A204.1 (cell line): ENCODE measurements around the gene FYB1.

Source experiments
- FAIRE-seq: peaks from 2 replicates; lab custom pipeline; 2012; peaks lifted over from hg19 to GRCh38; lab: Jason Lieb, UNC

Gene FYB1

GRCh38 chr5:39158786-39159185 lies 60.6 kb downstream of the FYB1 start:
- FAIRE-seq, result no peak

GRCh38 chr5:39158127-39158593 lies 61.2 kb downstream of the FYB1 start:
- FAIRE-seq, result no peak

GRCh38 chr5:39157701-39158100 lies 61.7 kb downstream of the FYB1 start:
- FAIRE-seq, result no peak

- no peak for FAIRE-seq
These were observed 63.3 kb downstream of the FYB1 start for GRCh38 chr5:39156082-39156481.

- FAIRE-seq, result no peak
These were observed 67.6 kb downstream of the FYB1 start for GRCh38 chr5:39151745-39152144.

GRCh38 chr5:39149966-39150365 lies 69.4 kb downstream of the FYB1 start:
- no peak for FAIRE-seq

GRCh38 chr5:39148983-39149534 lies 70.3 kb downstream of the FYB1 start:
- peak; percentile 99 for FAIRE-seq

GRCh38 chr5:39146831-39147540 lies 72.4 kb downstream of the FYB1 start:
- no peak for FAIRE-seq

GRCh38 chr5:39143151-39143860 lies 76.1 kb downstream of the FYB1 start:
- FAIRE-seq, result no peak

GRCh38 chr5:39140558-39141168 lies 78.7 kb downstream of the FYB1 start:
- no peak for FAIRE-seq

- FAIRE-seq, result peak; percentile 60
These were observed 80.5 kb downstream of the FYB1 start for GRCh38 chr5:39138892-39139291.

GRCh38 chr5:39137819-39138451 lies 81.4 kb downstream of the FYB1 start:
- no peak for FAIRE-seq

- FAIRE-seq, result no peak
These were observed 82.0 kb downstream of the FYB1 start for GRCh38 chr5:39137391-39137790.

GRCh38 chr5:39132792-39133191 lies 86.6 kb downstream of the FYB1 start:
- no peak for FAIRE-seq

- FAIRE-seq, result no peak
These were observed 87.3 kb downstream of the FYB1 start for GRCh38 chr5:39132128-39132447.

GRCh38 chr5:39131210-39132127 lies 87.9 kb downstream of the FYB1 start:
- no peak for FAIRE-seq

GRCh38 chr5:39130716-39131115 lies 88.6 kb downstream of the FYB1 start:
- peak; percentile 63 for FAIRE-seq

GRCh38 chr5:39121922-39122321 lies 97.4 kb downstream of the FYB1 start:
- no peak for FAIRE-seq

- no peak for FAIRE-seq
These were observed 98.0 kb downstream of the FYB1 start for GRCh38 chr5:39121315-39121714.

- no peak for FAIRE-seq
These were observed 99.3 kb downstream of the FYB1 start for GRCh38 chr5:39120052-39120420.

GRCh38 chr5:39119404-39120051 lies 99.8 kb downstream of the FYB1 start:
- FAIRE-seq, result no peak
